Measurements from ENCODE around the gene ARHGEF16.

ARHGEF16 gene

DNA sequence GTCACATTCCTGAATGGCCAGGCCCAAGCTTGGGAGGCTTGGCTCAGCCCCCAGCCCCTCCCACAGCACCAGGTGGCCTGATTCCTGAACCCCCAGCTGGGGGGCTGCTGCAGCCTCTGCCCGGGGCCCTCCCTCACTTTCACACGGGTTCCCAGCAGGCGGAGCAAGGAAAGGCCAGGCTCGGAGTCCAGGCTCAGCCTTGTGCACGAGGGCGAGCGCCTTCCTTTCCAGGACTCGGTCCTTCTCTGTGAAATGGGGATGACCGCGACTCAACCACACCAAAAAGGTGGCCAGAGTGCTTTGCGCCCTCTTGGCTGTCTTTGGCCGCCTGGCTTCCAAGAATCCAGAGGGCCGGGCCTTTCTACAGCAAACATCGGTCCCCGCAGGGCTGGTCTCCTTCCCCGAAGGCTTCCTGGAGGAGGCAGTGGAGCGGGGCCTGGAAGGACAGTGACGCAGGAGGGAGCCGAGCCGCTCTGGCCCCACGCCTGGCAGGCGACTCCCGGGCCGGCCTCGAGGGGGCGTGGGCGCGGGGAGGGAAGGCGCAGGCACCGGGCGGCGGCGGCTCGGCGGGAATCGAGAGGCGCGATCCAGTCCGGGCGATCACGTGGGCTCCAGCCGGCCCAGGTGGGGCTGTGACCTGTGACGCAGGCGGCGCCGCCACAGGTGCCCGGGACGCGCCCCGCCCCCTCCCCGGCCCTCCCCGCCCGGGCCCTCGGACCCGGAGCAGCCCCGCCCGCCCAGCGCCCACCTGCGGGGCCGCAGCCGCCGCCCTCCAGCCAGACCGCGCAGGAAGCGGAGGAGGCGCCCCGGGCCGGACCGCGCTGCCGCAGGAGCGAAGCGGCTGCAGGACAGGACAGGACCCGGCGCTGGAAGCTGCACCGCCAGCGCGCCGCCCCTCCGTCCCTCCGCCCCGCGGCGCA, at the start of gene ARHGEF16:
ARHGEF16 (plus strand) TSS at position 775 of the 920 bp plus-strand sequence. CDS start 8,420 bp downstream, outside the sequence.
- intact Hi-C loops (cut with DNase I), result loop anchor here (5.0 kb wide), 2 partner anchors 33 to 163 kb away; no protein-coding TSS in a partner anchor
- peak in 8 of 42 donors; percentile 19 to 63 (median 38) for DNase-seq

DNA sequence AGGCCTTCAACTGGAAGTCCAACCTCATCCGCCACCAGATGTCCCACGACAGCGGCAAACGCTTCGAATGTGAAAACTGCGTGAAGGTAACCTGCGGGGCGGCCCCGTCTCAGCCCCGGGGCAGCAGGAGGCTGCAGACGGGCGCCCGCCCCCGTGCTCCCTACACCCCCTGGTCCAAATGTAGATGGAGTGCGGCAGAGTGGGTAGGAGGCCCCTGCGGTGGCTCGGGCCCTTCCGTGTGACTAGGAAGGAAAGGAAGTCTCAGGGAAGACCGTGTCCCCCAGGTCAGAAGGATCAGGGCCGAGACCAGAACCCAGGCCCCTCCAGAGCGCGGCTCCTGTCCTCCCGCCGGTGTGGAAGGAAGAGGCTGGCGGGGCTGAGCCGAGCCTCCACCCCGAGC, 49.7 kb upstream of the ARHGEF16 start:
- no peak for DNase-seq
- intact Hi-C loops (cut with DNase I), result no loop called here

DNA sequence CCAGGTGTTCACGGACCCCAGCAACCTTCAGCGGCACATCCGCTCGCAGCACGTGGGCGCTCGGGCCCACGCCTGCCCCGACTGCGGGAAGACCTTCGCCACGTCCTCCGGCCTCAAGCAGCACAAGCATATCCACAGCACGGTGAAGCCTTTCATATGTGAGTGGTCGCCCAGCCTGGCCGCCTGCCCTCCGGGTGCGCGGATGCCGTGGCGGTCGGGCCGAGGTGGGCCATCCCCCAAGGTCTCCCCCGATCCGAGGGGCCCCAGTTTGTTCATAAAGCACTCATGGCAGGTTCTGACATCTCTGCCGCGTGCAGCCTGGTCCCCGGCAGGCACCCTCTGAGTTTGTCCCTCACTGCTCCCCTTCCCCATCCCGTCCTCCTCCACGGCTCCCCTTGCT, 49.0 kb upstream of the ARHGEF16 start:
- intact Hi-C loops (cut with DNase I), result no loop called here
- DNase-seq, result no peak

DNA sequence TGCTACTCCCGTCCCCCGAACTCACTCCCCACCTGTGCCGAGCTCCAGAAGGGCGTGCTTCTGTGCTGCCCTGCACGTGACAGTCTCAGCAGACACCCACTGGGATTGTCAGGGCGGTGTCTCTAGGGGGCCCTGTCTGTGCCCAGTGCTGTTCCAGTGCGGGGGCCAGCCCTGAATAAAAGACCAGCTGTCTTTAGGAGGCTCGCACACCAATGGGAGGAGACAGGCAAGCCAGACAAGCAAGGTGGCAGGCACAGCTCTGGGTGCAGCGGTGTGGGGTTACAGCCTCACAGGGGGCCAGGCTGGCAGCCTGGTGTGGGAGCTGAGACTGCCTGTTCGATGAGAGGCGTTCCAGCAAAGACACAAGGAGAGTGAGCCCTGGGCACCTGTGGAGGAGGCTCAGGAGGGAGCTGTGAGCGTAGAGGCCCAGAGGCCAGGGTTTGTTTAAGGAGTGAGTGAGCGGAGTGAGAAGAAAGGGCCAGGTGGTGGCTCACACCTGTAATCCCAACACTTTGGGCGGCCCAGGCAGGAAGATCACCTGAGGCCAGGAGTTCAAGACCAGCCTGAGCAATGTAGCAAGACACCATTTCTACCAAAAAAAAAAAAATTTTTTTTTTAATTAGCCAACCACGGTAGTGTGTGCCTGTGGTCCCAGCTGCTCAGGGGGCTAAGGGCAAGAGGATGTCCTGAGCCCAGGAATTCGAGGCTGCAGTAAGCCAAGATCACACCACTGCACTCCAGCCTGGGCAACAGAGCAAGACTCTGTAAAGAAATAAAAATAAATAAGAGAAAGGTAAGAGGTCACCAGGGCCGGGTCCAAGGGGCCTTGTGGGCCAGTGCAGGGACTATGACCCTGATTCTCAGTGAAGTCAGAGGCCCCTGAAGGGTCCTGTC, 48.2 kb upstream of the ARHGEF16 start:
- DNase-seq, result no peak
- intact Hi-C loops (cut with DNase I), result no loop called here

DNA sequence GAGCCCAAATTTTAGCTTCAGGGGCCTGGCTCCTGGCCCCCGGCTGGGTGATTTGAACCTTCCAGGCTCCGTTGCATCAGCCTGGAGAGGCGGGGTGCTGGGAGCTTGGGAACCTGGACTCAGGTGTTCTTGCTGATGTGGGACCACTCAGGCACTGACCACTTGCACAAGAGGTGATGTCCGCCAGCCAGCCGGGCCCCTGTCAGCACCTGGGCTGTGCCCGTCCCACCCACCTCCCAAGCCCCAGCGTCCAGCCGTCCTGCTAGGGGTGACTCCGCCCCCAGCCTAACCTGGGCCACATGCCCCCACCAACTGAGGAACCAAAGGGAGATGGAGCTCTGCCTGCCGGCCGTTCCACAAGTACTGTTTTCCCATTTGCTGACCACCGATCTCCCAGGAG, 47.4 kb upstream of the ARHGEF16 start:
- intact Hi-C loops (cut with DNase I), result no loop called here
- DNase-seq, result no peak

DNA sequence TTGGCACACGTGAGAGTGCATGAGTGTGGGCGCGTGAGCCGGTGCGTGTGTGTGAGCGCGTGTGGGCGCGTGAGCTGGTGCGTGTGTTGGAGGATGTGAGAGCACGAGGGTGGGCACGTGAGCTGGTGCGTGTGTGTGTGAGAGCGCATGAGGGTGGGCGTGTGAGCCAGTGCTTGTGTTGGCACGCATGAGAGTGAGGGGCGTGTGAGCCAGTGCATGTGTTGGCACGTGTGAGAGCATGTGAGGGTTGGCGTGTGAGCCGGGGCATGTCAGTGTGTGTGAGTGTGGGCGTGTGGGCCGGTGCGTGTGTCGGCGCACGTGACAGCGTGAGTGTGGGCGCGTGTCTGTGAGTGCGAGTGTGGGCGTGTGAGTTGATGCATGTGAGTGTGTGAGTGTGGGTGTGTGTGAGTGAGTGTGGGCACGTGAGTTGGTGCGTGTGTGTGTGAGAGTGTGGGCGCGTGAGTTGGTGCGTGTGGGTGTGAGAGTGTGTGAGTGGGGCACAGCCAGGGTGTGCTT, 45.7 kb upstream of the ARHGEF16 start:
- DNase-seq, result no peak
- intact Hi-C loops (cut with DNase I), result no loop called here

DNA sequence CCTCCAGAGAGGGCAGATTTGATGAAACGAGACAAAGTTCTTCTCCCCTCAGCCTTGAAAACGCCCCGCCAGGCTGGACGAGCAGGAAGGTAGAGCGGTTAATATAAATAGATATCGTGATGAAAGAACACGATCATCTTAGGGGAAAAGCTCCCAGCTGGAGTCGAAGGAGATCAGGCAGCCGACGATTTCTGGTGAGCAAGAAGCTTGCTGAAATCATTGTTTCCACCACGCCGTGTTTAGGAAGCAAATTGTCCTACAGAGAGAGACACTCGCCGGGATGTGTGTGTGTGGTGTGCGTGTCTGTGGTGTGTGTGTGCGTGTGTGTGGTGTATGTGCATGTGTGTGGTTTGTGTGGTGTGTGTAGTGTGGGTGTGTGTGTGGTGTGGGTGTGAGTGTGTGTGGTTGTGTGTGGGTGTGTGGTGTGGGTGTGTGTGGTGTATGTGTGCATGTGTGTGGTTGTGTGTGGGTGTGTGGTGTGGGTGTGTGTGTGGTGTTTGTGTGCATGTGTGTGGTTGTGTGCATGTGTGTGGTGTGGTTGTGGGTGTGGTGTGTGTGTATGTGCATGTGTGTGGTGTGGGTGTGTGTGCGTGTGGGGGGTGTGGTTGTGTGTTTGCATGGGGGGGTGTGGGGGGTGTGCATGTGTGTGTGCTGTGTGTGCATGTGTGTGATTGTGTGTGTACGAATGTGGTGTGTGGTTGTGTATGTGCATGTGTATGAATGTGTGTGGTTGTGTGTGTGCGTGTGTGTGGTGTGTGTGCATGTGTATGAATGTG, 44.9 kb upstream of the ARHGEF16 start:
- no peak for DNase-seq

DNA sequence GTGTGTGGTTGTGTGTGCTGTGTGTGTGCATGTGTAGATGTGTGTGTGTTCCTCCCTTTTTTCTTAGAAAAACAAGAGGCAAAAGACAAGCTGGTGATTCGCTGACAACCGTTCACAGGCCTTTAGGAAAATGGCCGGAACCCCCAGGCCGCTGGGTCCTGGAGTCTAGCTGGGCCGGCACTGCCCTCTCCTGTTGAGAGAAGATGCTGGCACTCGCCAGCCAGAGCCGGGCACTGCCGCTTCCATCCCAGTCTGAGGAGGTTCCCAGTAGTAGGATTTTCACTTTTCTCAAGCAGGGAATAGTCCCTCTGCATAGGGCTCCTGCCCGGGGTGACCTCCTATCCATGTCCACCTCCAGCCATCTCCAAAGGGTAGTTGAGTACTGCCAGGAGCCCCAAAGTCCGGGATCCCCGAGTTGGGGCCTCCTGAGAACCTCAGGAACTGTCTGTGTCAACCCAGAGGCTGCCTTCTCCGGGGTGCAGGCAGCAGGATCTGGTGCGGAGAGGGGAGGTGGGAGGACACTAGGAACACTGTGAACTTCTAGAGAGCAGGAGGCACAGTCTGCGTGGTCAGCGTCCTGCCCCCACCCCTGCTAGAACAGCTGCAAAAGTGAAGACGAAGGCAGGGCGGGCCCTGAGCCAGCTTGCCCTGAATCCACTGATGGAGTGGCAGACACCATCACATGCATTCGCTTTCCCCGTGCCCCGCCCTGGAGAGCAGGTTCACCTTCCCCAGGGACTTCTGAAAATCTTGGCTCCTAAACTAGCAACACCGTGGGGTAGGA, 44.1 kb upstream of the ARHGEF16 start:
- intact Hi-C loops (cut with DNase I), result loop anchor here (10.0 kb wide), 2 partner anchors 536 to 586 kb away; no protein-coding TSS in a partner anchor
- DNase-seq, result peak; percentile 60 to 90 (median 81)

More for the DNA sequence above, 44.9 kb upstream of the ARHGEF16 start:
- intact Hi-C loops (cut with DNase I), result loop anchor here (10.0 kb wide), 2 partner anchors 535 to 585 kb away; no protein-coding TSS in a partner anchor

DNA sequence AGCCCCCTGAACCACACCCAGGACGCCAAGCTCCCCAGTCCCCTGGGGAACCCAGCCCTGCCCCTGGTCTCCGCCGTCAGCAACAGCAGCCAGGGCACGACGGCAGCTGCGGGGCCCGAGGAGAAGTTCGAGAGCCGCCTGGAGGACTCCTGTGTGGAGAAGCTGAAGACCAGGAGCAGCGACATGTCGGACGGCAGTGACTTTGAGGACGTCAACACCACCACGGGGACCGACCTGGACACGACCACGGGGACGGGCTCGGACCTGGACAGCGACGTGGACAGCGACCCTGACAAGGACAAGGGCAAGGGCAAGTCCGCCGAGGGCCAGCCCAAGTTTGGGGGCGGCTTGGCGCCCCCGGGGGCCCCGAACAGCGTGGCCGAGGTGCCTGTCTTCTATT, 42.7 kb upstream of the ARHGEF16 start:
- no peak for DNase-seq
- intact Hi-C loops (cut with DNase I), result loop anchor here (10.0 kb wide), 2 partner anchors 537 to 587 kb away; no protein-coding TSS in a partner anchor

DNA sequence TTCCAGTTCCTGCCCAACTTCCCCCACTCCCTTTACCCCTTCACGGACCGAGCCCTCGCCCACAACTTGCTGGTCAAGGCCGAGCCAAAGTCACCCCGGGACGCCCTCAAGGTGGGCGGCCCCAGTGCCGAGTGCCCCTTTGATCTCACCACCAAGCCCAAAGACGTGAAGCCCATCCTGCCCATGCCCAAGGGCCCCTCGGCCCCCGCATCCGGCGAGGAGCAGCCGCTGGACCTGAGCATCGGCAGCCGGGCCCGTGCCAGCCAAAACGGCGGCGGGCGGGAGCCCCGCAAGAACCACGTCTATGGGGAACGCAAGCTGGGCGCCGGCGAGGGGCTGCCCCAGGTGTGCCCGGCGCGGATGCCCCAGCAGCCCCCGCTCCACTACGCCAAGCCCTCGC, 42.1 kb upstream of the ARHGEF16 start:
- DNase-seq, result no peak
- intact Hi-C loops (cut with DNase I), result loop anchor here (10.0 kb wide), 2 partner anchors 538 to 588 kb away; no protein-coding TSS in a partner anchor

DNA sequence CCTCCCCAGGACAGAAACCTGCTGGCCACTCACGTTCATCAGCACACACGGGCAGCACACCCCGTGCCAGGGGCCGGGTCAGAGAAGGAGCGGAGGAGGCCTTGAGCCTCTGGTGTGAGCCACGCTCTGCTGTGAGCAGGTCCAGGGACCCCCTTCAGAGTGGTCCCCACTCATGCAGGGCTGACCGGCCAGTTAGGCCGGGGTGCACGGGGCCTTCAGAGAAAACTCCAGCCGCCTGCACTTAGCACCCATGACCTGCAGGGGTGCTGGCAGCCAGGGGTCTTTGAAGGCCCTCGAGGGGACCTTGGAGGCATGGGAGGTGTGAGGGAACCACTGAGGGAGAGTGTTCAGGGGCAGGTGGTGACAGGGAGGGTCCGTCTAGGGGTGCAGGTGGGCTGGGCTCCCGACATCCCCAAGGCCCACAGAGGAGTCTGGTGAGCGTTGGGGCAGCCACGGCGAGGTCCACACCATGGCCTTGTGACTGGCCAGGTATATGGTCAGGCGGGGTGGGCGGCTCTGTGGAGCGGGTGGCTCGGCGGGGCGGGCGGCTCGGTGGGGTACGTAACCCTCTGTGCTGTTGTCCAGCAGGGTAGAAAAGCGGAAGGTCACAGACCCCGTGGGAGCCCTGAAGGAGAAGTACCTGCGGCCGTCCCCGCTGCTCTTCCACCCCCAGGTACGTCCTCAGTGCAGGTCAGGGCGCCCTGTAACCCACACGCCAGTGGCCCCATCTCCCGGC, 40.3 kb upstream of the ARHGEF16 start:
- DNase-seq, result no peak
- intact Hi-C loops (cut with DNase I), result loop anchor here (10.0 kb wide), 2 partner anchors 539 to 589 kb away; no protein-coding TSS in a partner anchor

DNA sequence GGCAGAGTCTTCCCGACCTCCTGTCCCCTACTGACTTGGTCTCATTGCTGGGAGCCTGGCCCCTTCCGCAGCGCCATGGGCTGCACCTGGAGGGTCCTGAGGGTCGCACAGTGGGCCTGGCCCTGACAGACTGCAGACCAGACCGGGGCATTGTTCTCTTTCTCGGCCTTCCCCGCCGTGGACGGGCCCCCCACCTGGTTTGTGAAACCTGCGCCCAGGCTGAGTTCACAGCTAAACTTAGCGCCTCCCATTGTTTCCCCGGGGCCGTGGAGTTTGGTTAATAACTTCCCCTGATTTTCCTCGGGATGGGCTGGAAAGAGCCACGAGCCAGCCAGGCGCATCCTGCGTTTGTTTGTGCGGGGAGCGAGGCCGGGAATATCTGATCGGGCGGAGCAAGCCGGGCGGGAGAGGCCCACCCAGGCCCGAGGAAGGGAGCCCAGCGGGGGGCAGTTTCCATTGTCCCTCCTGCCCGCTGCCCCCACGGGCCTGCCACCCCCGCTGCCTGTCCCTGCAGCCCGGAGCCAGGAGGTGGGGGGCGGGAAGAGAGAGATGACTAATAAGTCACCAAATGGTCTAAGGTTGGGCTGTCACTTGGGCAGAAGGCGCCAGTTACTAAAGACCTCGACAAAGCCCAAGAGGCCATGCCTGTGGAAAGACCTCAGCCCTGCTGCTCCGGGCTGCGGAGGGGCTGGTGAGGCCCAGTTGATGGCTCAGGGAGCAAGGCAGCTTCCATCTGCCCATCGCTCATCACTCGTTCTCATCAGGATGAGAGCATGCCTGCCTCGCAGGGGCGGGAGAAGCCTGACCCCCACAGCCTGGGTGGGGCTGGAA, 39.0 kb upstream of the ARHGEF16 start:
- intact Hi-C loops (cut with DNase I), result loop anchor here (10.0 kb wide), 2 partner anchors 541 to 591 kb away; no protein-coding TSS in a partner anchor
- DNase-seq, result no peak

DNA sequence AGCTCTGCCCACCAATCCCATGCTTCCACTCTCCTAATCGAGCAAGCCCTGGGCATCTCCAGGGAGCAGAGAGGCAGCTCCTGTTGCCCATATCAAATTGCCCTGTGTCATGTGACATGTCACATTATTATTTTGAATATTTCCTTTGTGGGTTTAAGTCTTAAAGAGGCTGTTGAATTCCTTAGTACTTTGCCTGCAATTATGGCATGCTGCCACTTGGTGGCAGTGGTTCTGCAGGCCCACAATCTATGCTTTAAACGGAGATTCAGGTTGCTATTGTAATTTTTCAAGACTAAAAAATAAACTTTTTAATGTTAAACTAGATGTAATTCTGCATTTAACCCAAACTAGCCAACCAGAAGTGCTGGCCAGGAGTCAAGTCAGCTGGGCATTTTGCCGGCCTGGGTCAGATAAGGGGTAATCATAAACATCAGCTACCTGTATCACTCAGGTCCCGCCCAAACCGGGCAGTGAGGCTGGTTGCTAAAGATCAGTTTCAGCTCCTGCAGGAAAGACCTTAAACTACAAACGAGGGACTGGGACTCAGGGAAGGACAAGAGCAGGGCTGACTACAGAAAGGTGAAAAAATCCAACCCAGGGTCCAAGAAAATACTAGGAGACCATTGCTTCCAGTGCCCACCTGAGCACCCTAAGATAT, 37.3 kb upstream of the ARHGEF16 start:
- no peak for DNase-seq
- intact Hi-C loops (cut with DNase I), result loop anchor here (10.0 kb wide), 2 partner anchors 542 to 592 kb away; no protein-coding TSS in a partner anchor

DNA sequence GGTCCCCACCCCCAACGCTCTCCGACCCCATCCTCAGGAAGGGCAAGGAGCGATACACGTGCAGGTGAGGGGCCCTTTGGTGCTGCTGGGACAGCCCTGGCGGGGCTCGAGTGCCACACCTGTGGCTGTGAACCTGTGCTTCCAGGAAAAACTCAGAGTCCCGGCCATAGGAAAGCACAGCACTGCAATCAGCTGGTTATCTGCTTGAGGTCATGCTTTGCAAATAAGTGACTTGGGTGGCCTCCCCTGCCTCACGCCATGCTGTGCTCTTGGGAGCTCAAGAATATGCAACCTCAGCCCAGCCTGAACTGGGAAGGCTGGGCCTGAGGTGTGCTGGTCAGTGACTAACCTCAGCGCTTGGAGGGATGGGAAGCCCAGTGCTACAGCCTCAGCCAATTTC, 36.5 kb upstream of the ARHGEF16 start:
- intact Hi-C loops (cut with DNase I), result loop anchor here (10.0 kb wide), 2 partner anchors 543 to 593 kb away; no protein-coding TSS in a partner anchor
- DNase-seq, result no peak

DNA sequence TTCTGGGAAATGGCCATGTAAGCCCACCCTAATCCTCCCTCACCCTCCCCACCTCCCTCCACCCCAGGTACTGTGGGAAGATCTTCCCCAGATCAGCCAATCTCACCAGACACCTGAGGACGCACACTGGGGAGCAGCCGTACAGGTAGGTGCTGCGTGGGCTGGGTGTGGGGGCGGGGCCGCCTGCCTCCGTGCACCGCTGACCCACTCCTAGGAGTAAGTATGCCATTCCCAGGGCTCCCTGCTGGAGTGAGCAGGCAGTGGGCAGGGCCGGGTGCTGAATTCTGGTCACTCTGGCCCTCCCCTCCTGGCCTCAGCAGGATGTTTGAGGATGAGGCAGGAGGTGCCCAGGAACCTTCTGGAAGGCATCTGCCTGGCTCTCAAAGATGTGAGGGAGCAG, 35.9 kb upstream of the ARHGEF16 start:
- DNase-seq, result no peak
- intact Hi-C loops (cut with DNase I), result loop anchor here (10.0 kb wide), 2 partner anchors 544 to 594 kb away; no protein-coding TSS in a partner anchor
